Type B pancreatic cell (in vitro differentiated cells): Measurements from ENCODE around the gene KCNJ14. TPM values are rescaled to one million over a fixed set of nuclear protein-coding genes. Genes with fewer than 3 reads are reported as not detected.

Experiments used
- DNase-seq: peaks from one replicate; pipeline ENCODE4 v3.0.0; 2021; ENCODE audit warnings: mixed read lengths; ENCODE audit not compliant: unreplicated experiment; ENCODE audit errors: extremely low spot score
- H3K27ac Mint-ChIP-seq: 2 replicates; pipeline ENCODE4 v1.8.0; 2021; ENCODE audit warnings: mild to moderate bottlenecking, mixed read lengths
- H3K27me3 Mint-ChIP-seq: 2 replicates; pipeline ENCODE4 v1.8.0; 2021; ENCODE audit warnings: mixed read lengths
- H3K36me3 Mint-ChIP-seq: 2 replicates; pipeline ENCODE4 v1.8.0; 2021; ENCODE audit warnings: mixed read lengths
- H3K4me1 Mint-ChIP-seq: one replicate; pipeline ENCODE4 v1.8.0; 2021; ENCODE audit warnings: mixed read lengths; ENCODE audit not compliant: unreplicated experiment
- H3K4me3 Mint-ChIP-seq: 2 replicates; pipeline ENCODE4 v1.8.0; 2021; ENCODE audit warnings: mild to moderate bottlenecking, mixed read lengths
- H3K9me3 Mint-ChIP-seq: 2 replicates; pipeline ENCODE4 v1.8.0; 2021; ENCODE audit warnings: mixed read lengths
- CTCF ChIP-seq: fragments of 200-600 bp; sonication (generic); conservative IDR thresholded peaks from 2 replicates; pipeline ENCODE4 v1.5.0; 2021; ENCODE audit warnings: antibody characterized with exemption, mild to moderate bottlenecking
- total RNA-seq: library from RNA; stranded (reverse); gene quantifications from 2 replicates; pipeline ENCODE4 v1.2.1, GENCODE V29; 2021; ENCODE audit warnings: low replicate concordance

The KCNJ14 gene
- total RNA-seq, 1 donor from 2014 or later = 1.8 TPM

GRCh38 chr19:48458016-48458415, 2.6 kb downstream of the KCNJ14 start:
- H3K9me3 Mint-ChIP-seq = no peaks in the 10 kb centered on the region
- no peaks in the 10 kb centered on the region for H3K27me3 Mint-ChIP-seq
- DNase-seq = no peak
- H3K4me1 Mint-ChIP-seq = no peaks in the 10 kb centered on the region
- H3K4me3 Mint-ChIP-seq = no peak overlapping the region
- no peak overlapping the region for H3K27ac Mint-ChIP-seq
- TF ChIP-seq CTCF = no peak
- H3K36me3 Mint-ChIP-seq = peaks cover 6% of the 10 kb centered on the region

DNA sequence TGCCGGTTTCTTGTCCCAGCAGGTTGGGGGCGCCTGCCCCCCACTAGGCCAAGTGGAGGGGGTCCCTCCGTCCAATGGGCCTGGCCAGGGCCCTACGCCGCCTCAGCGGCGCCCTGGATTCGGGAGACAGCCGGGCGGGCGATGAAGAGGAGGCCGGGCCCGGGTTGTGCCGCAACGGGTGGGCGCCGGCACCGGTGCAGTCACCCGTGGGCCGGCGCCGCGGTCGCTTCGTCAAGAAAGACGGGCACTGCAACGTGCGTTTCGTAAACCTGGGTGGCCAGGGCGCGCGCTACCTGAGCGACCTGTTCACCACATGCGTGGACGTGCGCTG, 6.2 kb downstream of the KCNJ14 start:
- H3K27me3 Mint-ChIP-seq = no peaks in the 10 kb centered on the region
- H3K36me3 Mint-ChIP-seq = no peaks in the 10 kb centered on the region
- H3K9me3 Mint-ChIP-seq = no peaks in the 10 kb centered on the region
- H3K4me1 Mint-ChIP-seq = no peaks in the 10 kb centered on the region
- no peak overlapping the region for H3K4me3 Mint-ChIP-seq
- no peak overlapping the region for H3K27ac Mint-ChIP-seq
- TF ChIP-seq CTCF = no peak
- no peak for DNase-seq

DNA sequence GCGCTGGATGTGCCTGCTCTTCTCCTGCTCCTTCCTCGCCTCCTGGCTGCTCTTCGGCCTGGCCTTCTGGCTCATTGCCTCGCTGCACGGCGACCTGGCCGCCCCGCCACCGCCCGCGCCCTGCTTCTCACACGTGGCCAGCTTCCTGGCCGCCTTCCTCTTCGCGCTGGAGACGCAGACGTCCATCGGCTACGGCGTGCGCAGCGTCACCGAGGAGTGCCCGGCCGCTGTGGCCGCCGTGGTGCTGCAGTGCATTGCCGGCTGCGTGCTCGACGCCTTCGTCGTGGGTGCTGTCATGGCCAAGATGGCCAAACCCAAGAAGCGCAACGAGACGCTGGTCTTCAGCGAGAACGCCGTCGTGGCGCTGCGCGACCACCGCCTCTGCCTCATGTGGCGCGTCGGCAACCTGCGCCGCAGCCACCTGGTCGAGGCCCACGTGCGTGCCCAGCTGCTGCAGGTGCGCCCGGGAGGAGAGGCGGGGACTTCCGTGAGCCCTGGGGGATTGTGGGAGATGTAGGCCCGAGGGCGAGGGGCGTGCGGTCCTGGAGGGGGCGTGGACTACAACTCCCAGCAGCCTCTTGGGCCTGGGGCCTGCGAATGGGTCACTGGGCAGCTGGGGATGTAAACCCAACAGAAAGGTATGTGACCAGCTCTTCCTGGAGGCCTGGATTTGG, 6.7 kb downstream of the KCNJ14 start:
- no peaks in the 10 kb centered on the region for H3K4me1 Mint-ChIP-seq
- no peaks in the 10 kb centered on the region for H3K9me3 Mint-ChIP-seq
- no peak overlapping the region for H3K27ac Mint-ChIP-seq
- DNase-seq = no peak
- no peaks in the 10 kb centered on the region for H3K36me3 Mint-ChIP-seq
- no peaks in the 10 kb centered on the region for H3K27me3 Mint-ChIP-seq
- no peak overlapping the region for H3K4me3 Mint-ChIP-seq
- no peak for TF ChIP-seq CTCF

GRCh38 chr19:48465215-48465614, 9.8 kb downstream of the KCNJ14 start:
- Mint-ChIP-seq H3K27ac (no peak overlapping the region), H3K4me1 (peaks cover 5% of the 10 kb centered on the region), H3K27me3 (no peaks in the 10 kb centered on the region), H3K36me3 (no peaks in the 10 kb centered on the region), H3K9me3 (no peaks in the 10 kb centered on the region), H3K4me3 (no peak overlapping the region)
- no peak for TF ChIP-seq CTCF
- DNase-seq = no peak

GRCh38 chr19:48466561-48467325, 11.4 kb downstream of the KCNJ14 start:
- Mint-ChIP-seq H3K4me3 (no peak overlapping the region), H3K27me3 (no peaks in the 10 kb centered on the region), H3K36me3 (peaks cover 4% of the 10 kb centered on the region), H3K27ac (no peak overlapping the region), H3K4me1 (peaks cover 5% of the 10 kb centered on the region), H3K9me3 (no peaks in the 10 kb centered on the region)
- DNase-seq = no peak
- TF ChIP-seq CTCF = no peak
